ENCODE results near the gene INTS14. TPM values are rescaled to one million over a fixed set of nuclear protein-coding genes. Genes with fewer than 3 reads are reported as not detected.

The INTS14 gene
- total and polyA plus RNA-seq, 2 of the 8 experiments (the other 6 are each of a cell fraction or from before 2014, with no cell fraction given), result 33.1 to 33.7 TPM

- no peak for TF ChIP-seq RFX5 (IDR thresholded peaks at IDR 0.05; ENCODE audit: borderline replicate concordance, low read depth, low read length)
Observed at GRCh38 chr15:65587094-65587493, 23.8 kb downstream of the INTS14 start (continued).

GRCh38 chr15:65584241-65584640 lies 26.7 kb downstream of the INTS14 start:
- Histone ChIP-seq H3K27ac (ENCODE audit: low read depth, low read length) (no peak overlapping the region), H3K27me3 (replicated peaks in 1 of 4; ENCODE audit: control insufficient read depth in 3 of 4, extremely low read depth in 1 of 4, insufficient read depth in 3 of 4, low read length in 3 of 4) (no peaks in the 10 kb centered on the region), H3K4me3 (ENCODE audit: extremely low read depth in 1 of 4, insufficient read depth in 2 of 4, low read depth in 3 of 4, low read length in 4 of 4) (no peak overlapping the region), H3K79me2 (ENCODE audit: control insufficient read depth in 1 of 2, insufficient read depth in 2 of 2, low read length in 2 of 2) (no peaks in the 10 kb centered on the region), H3K56ac (replicated peaks; ENCODE audit: insufficient read length, low read depth, low read length) (no peak overlapping the region), H4K91ac (replicated peaks; ENCODE audit: insufficient read length, low read length) (no peak overlapping the region), H2BK15ac (ENCODE audit: low read length) (no peak overlapping the region), H3K14ac (ENCODE audit: insufficient read length) (no peak overlapping the region), H2BK120ac (replicated peaks; ENCODE audit: low read depth, low read length) (no peak overlapping the region), H3K4ac (replicated peaks; ENCODE audit: insufficient read length, low read depth, low read length) (no peak overlapping the region), H3K36me3 (ENCODE audit: control insufficient read depth in 2 of 4, insufficient read depth in 4 of 4, low read length in 3 of 4) (peaks cover 2 to 62% (median 33%) of the 10 kb centered on the region in 4 experiments; a peak in 6 of 8 replicates), H2AFZ (ENCODE audit: low read length) (no peak overlapping the region), H3K23ac (ENCODE audit: insufficient read length) (no peak overlapping the region), H2BK12ac (ENCODE audit: low read depth, low read length) (no peak overlapping the region), H3K18ac (ENCODE audit: extremely low read depth, low read length) (no peak overlapping the region), H2BK5ac (ENCODE audit: low read depth, low read length) (no peak overlapping the region), H3K4me1 (replicated peaks in 1 of 4; ENCODE audit: control insufficient read depth in 3 of 4, insufficient read depth in 4 of 4, low read length in 3 of 4) (no peaks in the 10 kb centered on the region), H4K20me1 (replicated peaks in 1 of 2; ENCODE audit: control insufficient read depth in 1 of 2, insufficient read depth in 2 of 2, low read length in 2 of 2) (peaks cover 0 to 3% of the 10 kb centered on the region in 2 experiments), H3K23me2 (ENCODE audit: low read depth, low read length) (no peaks in the 10 kb centered on the region), H4K8ac (ENCODE audit: extremely low read depth, insufficient read depth, low read length) (no peak overlapping the region), H3K4me2 (ENCODE audit: insufficient read depth in 1 of 2, low read depth in 2 of 2, low read length in 2 of 2) (no peak overlapping the region), H3K79me1 (ENCODE audit: low read depth, low read length) (no peaks in the 10 kb centered on the region), H4K5ac (ENCODE audit: insufficient read length, low read depth, low read length) (no peak overlapping the region), H2AK5ac (ENCODE audit: low read depth, low read length) (no peak overlapping the region), H2BK20ac (ENCODE audit: low read length) (no peak overlapping the region), H3K9me3 (ENCODE audit: insufficient read depth in 2 of 2, low read depth in 1 of 2, low read length in 1 of 2) (no peaks in the 10 kb centered on the region), H3K9ac (replicated peaks in 1 of 4; ENCODE audit: extremely low read depth in 1 of 4, low read depth in 3 of 4, low read length in 3 of 4) (no peak overlapping the region)
- no peak for FAIRE-seq
- DNase-seq (ENCODE audit: low read depth in 1 of 2, low spot score in 2 of 2), result no peak
- ChIA-PET CTCF (ENCODE audit: partially characterized antibody) (no interaction called here), POLR2A (ENCODE audit: partially characterized antibody) (interaction anchor here (1.2 to 1.5 kb wide), 3 partner anchors 10 to 50 kb away, joined by 3 to 6 read pairs (median 3); partner anchors contain the start of gene INTS14)
- TF ChIP-seq CBX5 (IDR thresholded peaks at IDR 0.05; ENCODE audit: low read depth, low read length) (no peak), YY1 (IDR thresholded peaks at IDR 0.05; ENCODE audit: low read depth, low read length) (no peak), CBX8 (IDR thresholded peaks at IDR 0.05; ENCODE audit: borderline replicate concordance, low read depth, low read length) (no peak), JUN (IDR thresholded peaks at IDR 0.05; ENCODE audit: low read depth, low read length) (no peak), NANOG (IDR thresholded peaks at IDR 0.05; ENCODE audit: insufficient read depth, low read depth, low read length, poor library complexity, severe bottlenecking) (no peak), FOSL1 (IDR thresholded peaks at IDR 0.05; ENCODE audit: insufficient read depth, low read depth, low read length) (no peak), KDM1A (IDR thresholded peaks at IDR 0.05; ENCODE audit: borderline replicate concordance, low read length) (no peak), SP2 (IDR thresholded peaks at IDR 0.05; ENCODE audit: low read length) (no peak), TAF1 (IDR thresholded peaks at IDR 0.05; ENCODE audit: low read depth, low read length) (no peak), TEAD4 (IDR thresholded peaks at IDR 0.05; ENCODE audit: low read depth, low read length) (no peak), ZNF274 (IDR thresholded peaks at IDR 0.05; ENCODE audit: borderline replicate concordance, extremely low read depth, low read length) (no peak), SIX5 (IDR thresholded peaks at IDR 0.05; ENCODE audit: low read depth, low read length) (no peak), POU5F1 (IDR thresholded peaks at IDR 0.05; ENCODE audit: low read depth, low read length) (no peak), EZH2 (IDR thresholded peaks at IDR 0.05; ENCODE audit: low read depth, low read length, severe bottlenecking) (no peak)
